ENCODE results near the gene CKAP4. TPM values are rescaled to one million over a fixed set of nuclear protein-coding genes. Genes with fewer than 3 reads are reported as not detected.

The CKAP4 gene
- 100 to 1,000 TPM in 2 of 4 donors, 10 to 100 TPM in 2; 58.9 to 127 (median 103) TPM for total RNA-seq

GRCh38 chr12:106247674-106248311 is at the start of gene CKAP4:
TSS of gene CKAP4 (minus strand) at chr12:106248020. CDS start at chr12:106247851, 169 bp downstream.
- no peaks in the 10 kb centered on the region for H3K9me3 ChIP-seq
- DNase-seq = no peak
- 4% methylated on average over 11 of the region's 102 CpGs; no CpG with 5 or more reads in 1 of the 2 donors for WGBS, 2 donors
- no peak for TF ChIP-seq CTCF (IDR thresholded peaks at IDR 0.05)
- peak in 2 of 4 donors; percentile 37 to 64 for TF ChIP-seq POLR2A (IDR thresholded peaks at IDR 0.05)
- peaks cover 0 to 19% (median 0%) of the 10 kb centered on the region in 3 donors for H3K36me3 ChIP-seq
- intact Hi-C loops (cut with DNase I) = no loop called here
- no peaks in the 10 kb centered on the region for H3K27me3 ChIP-seq
- peak within 1 kb of the TSS; percentile 94 to 99 (median 98) for H3K27ac ChIP-seq
- H3K4me1 ChIP-seq = peaks cover 24 to 67% (median 33%) of the 10 kb centered on the region in 3 donors
- peak within 1 kb of the TSS; percentile 68 to 93 (median 80) for H3K4me3 ChIP-seq

- Histone ChIP-seq H3K4me3 (no peak overlapping the region), H3K27me3 (no peaks in the 10 kb centered on the region), H3K27ac (peak overlapping the region in 2 of 4 donors; percentile 98 to 99), H3K36me3 (no peaks in the 10 kb centered on the region), H3K4me1 (peaks cover 0 to 47% (median 21%) of the 10 kb centered on the region in 3 donors), H3K9me3 (no peaks in the 10 kb centered on the region)
- TF ChIP-seq CTCF (IDR thresholded peaks at IDR 0.05) (no peak), POLR2A (IDR thresholded peaks at IDR 0.05) (no peak)
- no peak for DNase-seq
- intact Hi-C loops (cut with DNase I) = no loop called here
- 76 to 81% methylated on average over 3 of the region's 3 CpGs for WGBS, 2 donors
Observed at GRCh38 chr12:106297075-106297474, 49.3 kb upstream of the CKAP4 start.

- intact Hi-C loops (cut with DNase I) = no loop called here
- Histone ChIP-seq H3K27me3 (no peaks in the 10 kb centered on the region), H3K4me3 (no peak overlapping the region), H3K36me3 (no peaks in the 10 kb centered on the region), H3K4me1 (peaks cover 0 to 43% (median 15%) of the 10 kb centered on the region in 3 donors), H3K9me3 (no peaks in the 10 kb centered on the region), H3K27ac (peak overlapping the region; percentile 1 to 99 (median 70))
- TF ChIP-seq CTCF (IDR thresholded peaks at IDR 0.05) = no peak
- TF ChIP-seq POLR2A (IDR thresholded peaks at IDR 0.05) = no peak
- DNase-seq = no peak
- 45 to 66% methylated on average over 6 to 8 of the region's 8 CpGs for WGBS, 2 donors
Observed at GRCh38 chr12:106296179-106296877, 48.5 kb upstream of the CKAP4 start.

GRCh38 chr12:106292339-106292738 is 44.5 kb upstream of the CKAP4 start:
- TF ChIP-seq CTCF (IDR thresholded peaks at IDR 0.05) (no peak), POLR2A (IDR thresholded peaks at IDR 0.05) (no peak)
- Histone ChIP-seq H3K4me3 (no peak overlapping the region), H3K4me1 (peaks cover 0 to 44% (median 12%) of the 10 kb centered on the region in 3 donors), H3K36me3 (no peaks in the 10 kb centered on the region), H3K27me3 (no peaks in the 10 kb centered on the region), H3K9me3 (no peaks in the 10 kb centered on the region), H3K27ac (no peak overlapping the region)
- WGBS, 2 donors = 84 to 93% methylated on average over 5 of the region's 5 CpGs
- DNase-seq = no peak
- intact Hi-C loops (cut with DNase I) = no loop called here

GRCh38 chr12:106291342-106291741 is 43.5 kb upstream of the CKAP4 start:
- Histone ChIP-seq H3K4me3 (no peak overlapping the region), H3K27me3 (no peaks in the 10 kb centered on the region), H3K27ac (no peak overlapping the region), H3K4me1 (peaks cover 0 to 45% (median 10%) of the 10 kb centered on the region in 3 donors), H3K9me3 (no peaks in the 10 kb centered on the region), H3K36me3 (no peaks in the 10 kb centered on the region)
- DNase-seq = no peak
- 47 to 72% methylated on average over 5 of the region's 5 CpGs for WGBS, 2 donors
- TF ChIP-seq CTCF (IDR thresholded peaks at IDR 0.05) (no peak), POLR2A (IDR thresholded peaks at IDR 0.05) (no peak)
- intact Hi-C loops (cut with DNase I) = no loop called here
